CD4-positive, alpha-beta T cell treated with Interleukin-17A for 4 hours (primary cell): ENCODE data around the gene BRSK2.
"Not testable (repeated sequence)": the region's sequence is repeated elsewhere in the genome, so short reads cannot be mapped to it uniquely, and the experiment has no call there.

Source experiments
- DNase-seq: peaks from one replicate; pipeline ENCODE4 v3.0.0-alpha.2; 2020; ENCODE audit warnings: mixed read lengths

Gene BRSK2

DNA sequence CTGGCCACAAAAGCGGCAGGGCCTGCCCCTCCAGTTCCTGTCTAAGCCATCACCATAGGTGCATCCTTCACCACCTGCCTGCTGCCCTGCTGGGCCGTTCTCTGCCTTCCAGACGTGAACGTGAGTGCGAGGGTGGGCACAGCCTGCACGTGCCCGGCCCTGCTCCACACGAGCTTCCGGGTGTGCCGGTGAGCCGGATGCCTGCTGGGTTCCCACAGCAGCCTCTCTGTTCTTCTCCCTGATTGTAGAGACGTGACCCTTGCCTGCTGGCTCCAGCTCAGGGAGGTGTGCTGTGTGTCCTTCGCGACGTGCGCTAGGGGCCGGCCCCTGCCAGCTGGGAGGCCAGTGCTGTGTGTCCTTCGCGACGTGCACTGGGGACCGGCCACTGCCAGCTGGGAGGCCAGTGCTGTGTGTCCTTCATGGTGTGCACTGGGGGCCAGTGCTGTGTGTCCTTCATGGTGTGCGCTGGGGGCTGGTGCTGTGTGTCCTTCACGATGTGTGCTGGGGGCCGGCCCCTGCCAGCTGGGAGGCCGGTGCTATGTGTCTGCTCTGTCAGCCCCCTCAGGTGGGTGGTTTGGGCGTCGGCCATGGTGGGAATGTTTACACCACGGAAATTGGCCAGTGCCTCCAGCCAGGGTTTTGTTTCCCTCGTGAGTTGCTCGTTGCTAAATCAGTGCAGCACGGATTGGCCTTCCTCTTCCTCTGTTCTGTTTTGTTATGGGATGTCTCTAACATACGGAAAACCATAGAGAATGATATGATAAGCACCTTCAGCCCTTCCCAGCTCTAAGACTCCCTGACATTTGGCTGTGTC lies 35.4 kb upstream of the BRSK2 start:
- DNase-seq: no peak

DNA sequence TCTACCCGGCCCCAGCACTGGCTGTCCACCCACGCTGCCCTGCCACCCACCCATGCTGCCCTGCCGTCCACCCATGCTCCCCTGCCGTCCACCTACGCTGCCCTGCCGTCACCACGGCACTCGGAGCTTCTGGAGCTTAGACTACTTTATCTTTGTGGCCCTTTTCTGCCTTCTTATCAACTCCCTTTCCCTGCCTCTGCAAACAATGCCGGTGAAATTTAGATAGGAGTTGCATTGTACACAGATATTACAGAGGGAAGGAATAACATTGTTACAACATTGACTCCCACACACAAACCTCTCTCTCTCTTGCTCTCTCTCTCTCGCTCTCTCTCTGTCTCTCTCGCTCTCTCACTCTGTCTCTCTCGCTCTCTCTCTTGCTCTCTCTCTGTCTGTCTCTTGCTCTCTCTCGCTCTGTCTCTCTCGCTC lies 33.7 kb upstream of the BRSK2 start:
- no peak for DNase-seq

DNA sequence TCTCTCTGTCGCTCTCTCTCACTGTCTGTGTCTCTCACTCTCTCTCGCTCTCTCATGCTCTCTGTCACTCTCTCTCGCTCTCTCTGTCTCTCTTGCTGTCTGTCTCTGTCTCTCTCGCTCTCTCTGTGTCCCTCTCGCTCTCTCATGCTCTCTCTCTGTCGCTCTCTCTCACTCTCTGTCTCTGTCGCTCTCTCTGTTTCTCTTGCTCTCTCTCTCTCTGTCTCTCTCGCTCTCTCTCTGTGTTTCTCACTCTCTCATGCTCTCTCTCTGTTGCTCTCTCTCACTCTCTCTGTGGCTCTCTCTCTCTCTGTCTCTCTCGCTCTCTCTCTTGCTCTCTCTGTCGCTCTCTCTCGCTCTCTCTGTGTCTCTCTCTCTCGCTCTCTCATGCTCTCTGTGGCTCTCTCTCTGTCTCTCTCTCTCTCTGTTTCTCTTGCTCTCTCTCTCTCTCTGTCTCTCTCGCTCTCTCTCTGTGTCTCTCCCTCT lies 33.2 kb upstream of the BRSK2 start:
- DNase-seq: no peak

DNA sequence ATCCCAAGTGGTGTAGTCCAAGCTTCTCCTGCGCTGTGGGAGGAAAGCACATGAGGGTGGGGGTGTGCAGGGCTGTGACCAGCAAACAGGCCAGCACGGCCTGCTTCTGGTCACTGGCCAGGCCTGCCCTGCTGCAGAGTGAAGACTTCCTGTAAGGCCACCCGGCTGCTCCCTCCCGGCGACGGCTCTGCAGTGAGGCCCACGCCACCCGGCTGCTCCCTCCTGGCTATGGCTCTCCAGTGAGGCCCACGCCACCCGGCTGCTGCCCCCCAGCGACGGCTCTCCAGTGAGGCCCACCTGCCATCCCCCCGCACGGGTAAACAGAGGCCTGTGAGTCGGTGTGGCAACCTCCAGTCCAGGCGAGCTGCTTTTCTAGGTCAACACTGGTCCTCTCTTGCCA lies 31.4 kb upstream of the BRSK2 start:
- DNase-seq: no peak

DNA sequence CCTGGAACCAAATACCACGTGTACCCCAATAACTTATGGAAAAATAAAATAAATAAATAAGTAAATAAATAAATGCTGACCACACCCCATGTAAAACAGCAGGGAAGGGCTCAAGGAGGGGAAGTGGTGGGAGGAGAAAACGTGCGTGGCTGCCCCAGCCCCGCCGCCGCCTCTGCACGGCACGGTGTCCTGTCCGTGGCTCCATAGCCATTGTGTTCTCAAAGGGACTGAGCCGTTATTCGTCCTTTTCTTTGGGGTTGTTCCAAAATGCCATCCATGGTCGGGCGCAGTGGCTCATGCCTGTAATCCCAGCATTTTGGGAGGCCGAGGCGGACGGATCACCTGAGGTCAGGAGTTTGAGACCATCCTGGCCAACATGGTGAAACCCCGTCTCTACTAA lies 30.8 kb upstream of the BRSK2 start:
- DNase-seq: not testable (repeated sequence)

DNA sequence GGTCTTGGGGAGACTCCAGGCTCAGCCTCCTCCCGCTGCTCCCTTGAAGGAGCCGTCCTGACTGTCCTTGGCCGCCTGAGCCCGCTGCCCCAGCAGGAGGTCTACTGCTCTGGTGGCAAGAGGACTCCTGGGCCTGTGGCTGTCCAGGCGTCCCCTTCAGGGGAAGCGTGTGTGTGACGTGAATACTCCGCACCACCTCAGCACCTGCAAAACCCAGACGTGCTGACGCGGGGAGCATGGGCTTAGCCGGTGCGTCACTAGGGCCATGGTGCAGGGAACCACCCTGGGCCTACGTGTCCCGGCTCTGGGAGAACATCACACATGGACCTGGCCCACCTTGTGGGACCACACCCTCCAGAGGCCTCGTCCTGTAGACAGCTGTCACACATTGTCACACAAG lies 30.2 kb upstream of the BRSK2 start:
- DNase-seq: no peak

DNA sequence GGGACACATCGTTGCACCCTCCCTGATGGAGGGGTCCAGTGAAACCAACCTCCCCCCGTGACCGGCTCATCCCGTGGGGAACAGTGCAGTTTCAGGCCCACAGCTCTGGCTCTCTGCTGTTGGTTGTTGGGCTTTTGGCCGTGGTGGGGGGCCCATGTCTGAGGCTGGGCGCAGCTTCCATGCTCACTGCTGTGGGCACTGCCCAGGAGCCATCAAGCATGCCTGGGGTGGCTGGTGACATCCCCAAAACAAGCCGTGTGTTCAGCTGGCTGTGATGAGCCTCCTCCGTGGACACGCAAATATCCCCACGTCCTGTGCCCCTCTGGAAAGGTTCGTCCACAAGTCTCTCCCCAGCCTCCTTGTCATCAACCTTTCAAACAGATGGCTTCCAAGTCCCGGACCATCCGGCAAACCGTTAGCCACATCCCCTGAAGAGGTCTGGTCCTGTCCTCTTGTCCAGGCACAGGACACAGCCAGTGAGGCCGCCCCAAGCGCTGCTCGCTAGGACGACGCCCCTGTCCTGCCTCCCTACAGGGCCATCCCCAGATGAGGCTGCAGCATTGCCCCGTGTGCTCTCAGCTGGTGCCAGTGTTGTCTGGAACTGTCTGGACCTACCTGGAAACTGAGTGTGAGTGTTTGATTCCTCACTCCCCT lies 29.4 kb upstream of the BRSK2 start:
- DNase-seq: no peak

DNA sequence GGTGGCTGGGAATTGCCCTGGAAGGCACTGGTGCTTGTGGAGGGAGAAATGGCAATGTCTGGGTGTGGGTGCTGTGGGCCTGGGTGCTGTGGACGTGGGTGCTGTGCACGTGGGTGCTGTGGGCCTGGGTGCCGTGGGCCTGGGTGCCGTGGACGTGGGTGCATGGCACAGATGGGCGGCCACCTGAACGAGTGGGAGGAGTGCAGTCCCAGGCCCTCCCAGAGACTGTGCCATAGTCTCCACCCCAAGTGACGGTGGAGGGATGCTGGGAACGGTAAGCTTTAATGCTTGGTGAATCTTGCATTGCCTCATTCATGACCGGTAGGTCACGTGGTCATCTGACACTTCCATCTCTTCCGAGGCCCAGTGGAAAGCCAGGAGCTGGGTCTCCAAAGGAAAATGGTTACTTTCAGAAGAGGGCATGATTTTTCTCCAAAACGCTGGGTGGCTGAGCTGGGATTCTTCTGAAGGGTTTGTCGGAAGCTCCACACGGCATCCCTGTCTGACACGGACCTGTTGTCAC lies 28.8 kb upstream of the BRSK2 start:
- DNase-seq: no peak

DNA sequence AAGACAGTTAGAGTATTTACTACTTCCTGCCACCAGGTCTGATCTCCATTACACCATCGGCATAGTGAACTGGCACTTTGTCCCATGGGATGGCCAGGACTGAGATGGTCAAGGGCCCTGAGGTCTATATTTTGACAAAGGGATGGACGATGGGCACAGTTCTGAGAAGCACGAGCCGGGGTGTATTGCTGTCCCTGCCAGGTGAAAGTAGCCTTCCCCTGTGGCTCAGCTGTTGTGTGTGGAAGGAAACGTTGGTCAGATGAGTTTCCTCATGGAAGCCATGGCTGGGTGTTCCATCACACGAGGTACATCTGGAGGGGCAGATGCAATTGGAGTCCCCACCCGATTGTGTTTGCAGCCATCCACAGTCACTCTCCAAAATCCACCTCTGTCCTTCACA lies 27.9 kb upstream of the BRSK2 start:
- no peak for DNase-seq

DNA sequence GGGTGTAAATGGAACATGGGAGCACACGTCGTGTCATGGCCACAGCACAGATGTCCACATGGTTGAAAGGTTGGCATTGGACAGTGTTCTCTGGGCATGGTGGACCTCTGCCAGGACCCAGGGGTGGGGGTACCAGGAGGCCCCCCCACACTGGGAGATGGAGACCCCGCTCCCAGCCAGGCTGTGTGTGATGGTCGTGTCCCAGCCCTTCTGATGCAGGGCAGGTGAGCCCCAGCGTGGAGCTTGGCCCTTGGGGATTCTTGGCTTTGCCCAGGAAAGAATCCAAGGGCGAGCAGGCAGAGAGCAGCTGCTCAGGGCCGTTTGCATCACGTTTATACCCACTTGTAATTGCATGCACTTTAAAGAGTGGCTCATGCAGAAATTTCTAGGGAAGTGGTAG lies 22.0 kb upstream of the BRSK2 start:
- no peak for DNase-seq

DNA sequence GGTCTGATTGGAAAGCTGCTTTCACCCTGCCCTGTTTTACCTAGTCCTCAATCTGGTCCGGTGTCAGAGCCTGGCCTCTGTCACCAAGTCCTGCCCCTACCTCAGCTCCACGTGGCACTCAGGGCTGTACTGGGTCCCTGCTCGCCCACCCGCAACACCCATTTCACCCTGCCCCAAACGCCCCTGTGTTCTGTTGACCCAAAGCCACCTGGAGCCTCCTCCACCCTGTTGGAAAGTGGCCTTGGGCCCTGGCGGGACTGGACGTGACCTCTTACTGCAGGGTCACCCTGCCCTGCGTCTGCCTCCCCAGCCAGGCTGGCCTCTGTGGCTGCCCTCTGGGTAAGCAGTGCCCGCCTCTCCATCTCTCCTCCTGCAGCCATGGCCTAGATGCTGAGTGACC lies 21.5 kb upstream of the BRSK2 start:
- DNase-seq: no peak

DNA sequence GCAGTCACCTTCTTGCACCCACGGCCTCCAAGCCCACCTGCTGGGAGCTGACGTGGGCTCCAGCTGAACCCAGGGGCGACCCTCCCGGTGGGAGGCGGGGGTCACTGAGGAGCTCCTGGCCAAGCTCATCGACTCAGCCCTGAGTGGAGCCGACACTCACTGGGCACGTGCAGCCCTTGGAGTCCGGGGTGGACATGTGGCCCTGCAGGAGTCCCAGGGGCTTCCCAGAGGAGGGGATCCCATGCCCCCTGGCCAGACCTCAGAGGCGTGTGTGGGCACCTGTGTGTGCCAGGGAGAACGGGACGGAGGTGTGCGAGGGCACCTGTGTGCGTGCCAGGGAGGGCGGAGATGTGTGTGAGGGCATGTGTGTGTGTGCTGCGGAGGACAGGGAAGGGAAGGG lies 20.8 kb upstream of the BRSK2 start:
- DNase-seq: no peak

DNA sequence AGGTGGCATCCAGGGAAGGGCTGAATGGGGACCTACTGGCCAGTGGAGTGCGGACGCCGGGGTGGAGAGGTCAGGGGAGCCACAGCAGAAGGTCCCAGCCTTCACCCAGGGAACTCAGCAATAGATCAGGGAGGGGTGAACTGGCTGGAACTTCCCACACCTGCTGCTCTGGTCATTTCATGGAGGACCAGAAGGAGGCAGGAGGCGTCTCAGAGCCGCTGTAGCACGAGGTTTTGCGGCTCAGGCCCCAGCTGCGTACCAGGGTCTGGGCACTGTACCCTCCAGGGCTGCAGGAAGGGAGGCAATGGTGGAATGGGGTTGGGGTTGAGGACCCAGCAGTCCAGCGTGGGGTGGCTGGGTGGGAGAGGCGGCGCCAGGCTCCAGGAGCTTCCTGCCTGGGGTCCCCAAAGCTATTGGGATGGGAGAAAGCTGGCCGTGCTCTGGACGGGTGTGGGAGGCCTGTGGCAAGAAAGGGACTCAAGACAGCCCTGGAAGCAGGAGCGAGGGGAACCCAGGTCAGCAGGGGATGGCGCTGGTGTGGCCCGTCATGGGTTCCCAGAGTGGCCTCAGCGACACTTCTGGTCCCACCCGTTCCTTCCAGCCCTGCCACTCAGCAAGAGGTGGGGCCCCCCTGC lies 20.2 kb upstream of the BRSK2 start:
- DNase-seq: no peak

DNA sequence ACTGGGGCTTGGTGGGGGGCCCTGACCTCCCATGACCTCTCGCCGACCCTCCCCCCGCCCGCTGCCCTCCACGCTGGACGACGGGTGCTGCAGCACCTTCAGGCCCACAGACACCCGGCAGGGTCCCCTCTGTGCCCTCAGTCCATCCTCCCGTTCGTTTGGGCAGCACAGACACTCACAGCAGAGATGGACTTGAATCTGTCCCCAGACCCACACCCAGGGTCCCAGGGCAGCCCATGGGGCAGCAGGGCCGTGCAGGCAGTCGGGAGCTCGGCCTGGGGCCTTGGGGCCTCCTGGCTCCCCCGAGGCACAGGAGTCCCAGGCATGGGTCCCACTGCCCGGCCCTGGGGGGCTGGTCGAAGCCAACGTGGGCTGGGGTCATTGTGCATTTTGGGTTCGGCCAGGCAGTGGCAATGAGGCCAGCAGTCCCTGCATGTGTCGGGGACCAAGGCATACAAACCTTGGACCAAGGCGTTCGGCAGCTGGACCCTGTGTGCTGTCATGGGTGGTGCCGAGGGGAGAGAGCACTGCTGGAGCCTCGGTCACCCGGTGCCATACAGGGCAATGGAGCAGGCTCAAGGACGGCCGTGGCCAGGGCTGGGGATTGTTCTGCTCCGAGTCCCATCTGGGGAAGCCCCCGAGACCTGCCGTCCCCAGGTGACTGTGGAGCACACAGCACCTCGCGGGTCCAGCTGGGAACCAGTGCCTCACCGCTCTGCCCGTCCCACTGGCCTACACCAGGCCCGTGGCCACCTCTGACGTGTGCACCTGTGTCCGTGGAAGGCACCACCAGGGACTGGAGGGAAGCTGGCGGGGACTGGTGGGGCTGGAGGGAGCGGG lies 19.3 kb upstream of the BRSK2 start:
- DNase-seq: no peak

DNA sequence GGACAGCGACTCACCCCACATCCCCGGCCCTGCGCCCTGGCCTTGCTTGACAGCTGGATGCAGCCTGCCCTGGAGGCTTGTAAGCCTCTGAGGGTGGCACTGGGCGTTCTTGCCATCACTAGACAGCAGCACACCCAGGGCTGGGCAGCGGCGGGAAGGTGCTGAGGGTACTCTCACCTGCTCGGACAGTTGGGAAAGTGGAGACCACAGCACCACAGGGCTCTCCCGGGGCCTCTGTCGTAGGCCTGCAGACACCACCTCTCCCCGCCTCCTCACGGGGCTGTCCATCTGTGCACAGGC lies 18.8 kb upstream of the BRSK2 start:
- no peak for DNase-seq

DNA sequence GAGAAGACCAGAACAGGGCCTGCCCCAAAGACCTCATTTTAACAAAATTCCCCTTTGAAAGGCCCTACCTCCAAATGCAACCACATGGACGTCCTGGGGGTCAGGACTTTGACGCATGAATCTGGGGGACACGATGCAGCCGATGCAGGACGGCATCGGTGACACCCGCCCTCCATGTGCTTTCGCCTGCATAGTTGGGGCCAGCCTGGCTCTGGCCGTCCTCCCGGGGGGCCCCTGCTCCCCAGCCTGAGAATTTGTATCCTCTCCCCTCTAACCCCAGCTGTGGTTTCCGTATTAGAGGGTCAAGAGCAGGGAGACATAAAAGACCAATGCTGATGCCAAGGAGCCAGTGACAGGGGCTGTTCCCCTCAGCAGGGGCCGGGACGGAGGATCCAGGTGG lies 18.4 kb upstream of the BRSK2 start:
- DNase-seq: no peak

DNA sequence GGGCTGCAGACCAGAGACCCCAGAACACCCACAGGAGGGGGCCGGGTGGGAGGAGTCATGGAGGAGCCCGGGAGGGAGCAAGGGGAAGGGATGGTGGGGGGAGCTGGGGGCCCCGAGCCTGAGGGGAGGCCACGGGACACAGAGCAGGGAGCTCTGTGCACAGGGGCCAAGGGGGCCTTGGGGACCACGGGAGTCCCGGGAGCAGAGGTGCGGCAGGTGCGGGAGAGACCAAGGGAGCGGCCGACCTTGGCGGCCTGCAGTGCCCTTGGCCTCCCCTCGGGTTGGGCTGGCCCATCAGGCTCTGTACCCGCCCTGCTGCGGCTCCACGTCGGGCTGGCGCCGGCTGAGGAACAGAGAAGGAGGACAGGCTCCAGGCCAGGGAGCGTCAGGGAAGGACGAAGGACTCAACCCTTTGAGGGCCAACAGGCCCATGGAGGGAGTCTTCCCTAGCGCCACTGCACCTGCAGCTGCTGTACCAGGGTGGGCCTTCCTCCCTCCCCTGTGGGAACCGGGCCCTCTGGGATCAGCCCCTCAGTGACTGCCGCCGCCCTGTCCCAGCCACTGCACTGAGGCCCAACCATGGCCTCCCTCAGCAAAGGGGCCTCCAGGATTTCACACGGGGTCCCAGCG lies 17.8 kb upstream of the BRSK2 start:
- DNase-seq: no peak

DNA sequence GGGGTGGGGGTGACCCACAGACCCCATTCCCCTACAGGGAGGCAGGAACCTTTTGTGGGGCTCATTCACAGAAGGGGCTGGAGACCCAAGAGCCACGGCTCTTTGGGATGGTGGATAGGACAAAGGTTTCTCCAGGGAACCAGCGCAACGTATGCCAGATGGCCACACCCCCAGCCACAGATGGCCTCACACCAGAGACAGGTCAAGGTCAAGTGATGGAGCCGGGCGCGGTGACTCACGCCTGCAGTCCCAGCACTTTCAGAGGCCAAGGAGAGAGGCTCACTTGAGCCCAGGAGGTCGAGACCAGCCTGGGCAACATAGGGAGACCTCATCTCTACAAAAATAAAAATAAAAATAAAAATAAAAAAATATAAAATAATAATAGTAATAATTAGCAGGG lies 17.1 kb upstream of the BRSK2 start:
- no peak for DNase-seq

DNA sequence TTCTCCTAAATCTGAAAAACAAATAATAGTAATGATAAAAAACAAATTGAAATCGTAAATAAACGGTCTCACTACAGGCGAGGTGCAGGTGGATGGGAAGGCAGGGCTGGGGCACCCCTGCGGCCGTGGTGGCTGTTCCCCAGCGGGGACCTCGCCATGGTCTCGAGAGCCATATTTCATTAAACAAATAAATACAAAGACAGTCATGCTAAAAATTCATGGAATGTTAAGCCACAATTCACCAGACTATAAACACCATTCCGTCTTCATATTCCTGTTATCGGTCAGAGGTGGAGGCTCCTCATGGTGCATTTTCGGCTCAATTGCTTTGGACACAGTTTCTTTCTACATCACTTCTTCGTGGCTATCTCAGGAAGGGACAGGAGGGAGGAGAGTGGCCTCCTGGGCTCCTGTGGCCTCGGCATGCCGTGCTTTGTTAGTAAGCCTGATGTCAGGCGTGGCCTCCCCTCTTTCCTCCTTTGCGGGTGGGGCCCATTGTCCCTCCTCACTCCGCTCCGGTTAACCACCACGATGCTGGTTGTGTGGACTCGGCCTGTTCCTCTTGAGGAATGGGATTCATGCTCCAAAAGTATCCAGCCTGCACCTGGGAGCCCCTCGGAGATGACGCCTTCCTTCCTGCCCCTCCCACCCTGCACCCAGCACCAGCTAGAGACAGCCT lies 16.1 kb upstream of the BRSK2 start:
- no peak for DNase-seq

DNA sequence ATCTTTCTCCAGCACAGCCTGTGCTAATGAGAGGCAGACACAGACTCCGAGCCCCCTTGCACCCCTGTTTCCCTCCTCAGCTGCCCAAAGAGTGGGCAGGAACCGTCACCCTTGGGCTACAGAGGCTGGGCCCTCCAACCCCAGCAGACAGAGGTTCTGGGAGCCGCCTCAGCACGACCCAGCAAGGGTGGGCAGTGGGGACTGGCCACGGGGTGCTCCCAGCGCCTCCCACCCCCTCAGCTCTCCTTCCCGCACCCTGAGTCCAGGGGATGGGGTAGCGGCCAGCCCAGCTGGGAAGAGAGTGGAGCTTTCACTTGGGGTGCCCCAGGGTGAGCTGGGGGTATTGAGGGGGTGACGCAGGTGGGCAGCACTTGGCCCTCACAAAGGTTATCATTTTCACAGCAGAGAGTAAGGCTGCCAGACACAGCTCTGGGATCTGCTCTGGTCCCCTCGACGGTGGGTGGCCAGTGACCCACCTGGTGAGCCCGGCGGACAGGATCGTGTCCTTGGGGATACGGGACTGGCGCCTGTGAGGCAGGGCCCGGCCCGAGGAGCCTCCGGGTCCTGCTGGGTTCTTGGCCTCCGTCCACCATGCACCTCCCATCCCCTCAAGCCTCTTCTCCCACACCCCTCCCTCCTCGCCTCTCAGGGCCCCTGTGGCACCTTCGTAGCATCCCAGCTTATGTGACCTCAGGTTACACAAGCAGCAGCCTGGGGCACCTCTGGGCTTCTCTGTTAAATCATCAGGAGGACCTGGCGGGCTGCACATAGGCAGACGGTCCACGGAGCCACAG lies 14.4 kb upstream of the BRSK2 start:
- no peak for DNase-seq

DNA sequence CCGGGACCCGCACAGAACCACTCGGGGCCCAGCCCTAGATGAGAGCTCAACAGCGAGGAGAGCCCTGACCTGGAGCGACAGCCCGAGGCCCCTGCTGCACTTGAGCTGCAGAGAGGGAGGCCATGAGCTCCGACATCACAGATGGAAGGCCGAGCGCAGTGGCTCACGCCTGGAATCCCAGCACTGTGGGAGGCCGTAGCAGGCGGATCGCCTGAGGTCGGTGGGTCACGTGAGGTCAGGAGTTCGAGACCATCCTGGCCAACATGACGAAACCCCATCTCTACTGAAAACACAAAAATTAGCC lies 13.8 kb upstream of the BRSK2 start:
- no peak for DNase-seq
